HCT116 (cell line): ENCODE results near the gene TAOK3.

Experiments
- EGR1 ChIP-seq: IDR thresholded peaks from 2 replicates; pipeline ENCODE4 v1.6.1; 2012; ENCODE audit warnings: low read depth
- EZH2 ChIP-seq: fragments of 200-600 bp; sonication (generic); IDR thresholded peaks from 2 replicates; pipeline ENCODE4 v1.6.1; 2017; ENCODE audit warnings: antibody characterized with exemption, mixed run types
- POLR2A ChIP-seq: IDR thresholded peaks from 2 replicates; pipeline ENCODE4 v1.7.0; 2011; ENCODE audit warnings: borderline replicate concordance; ENCODE audit not compliant: insufficient read depth, insufficient read length; ENCODE audit errors: extremely low read depth
- POLR2AphosphoS5 ChIP-seq: IDR thresholded peaks from 2 replicates; pipeline ENCODE4 v1.6.1; 2011; ENCODE audit warnings: mild to moderate bottlenecking, low read depth, low read length, moderate library complexity
- RAD21 ChIP-seq: IDR thresholded peaks from 2 replicates; pipeline ENCODE4 v1.6.1; 2012; ENCODE audit warnings: low read depth, mild to moderate bottlenecking
- TCF7L2 ChIP-seq: IDR thresholded peaks from 2 replicates; pipeline ENCODE4 v1.7.0; 2011; ENCODE audit warnings: borderline replicate concordance, inconsistent platforms; ENCODE audit not compliant: insufficient read depth, insufficient read length; ENCODE audit errors: extremely low read depth
- TF ChIP-seq, protein P1 (sequence below), 3 experiments: fragments of 200-600 bp in 1 of 3; sonication (generic) in 1 of 3; IDR thresholded peaks in 2 of 3; conservative IDR thresholded peaks in 1 of 3; 2 replicates each; pipeline ENCODE4 v1.5.1; 2012 to 2017; ENCODE audit warnings: low read depth in 2 of 3, low read length in 2 of 3, antibody characterized with exemption in 1 of 3, borderline replicate concordance in 1 of 3, control low read depth in 1 of 3, mild to moderate bottlenecking in 1 of 3, mixed read lengths in 1 of 3, mixed run types in 1 of 3, moderate library complexity in 1 of 3; ENCODE audit not compliant: insufficient read depth in 1 of 3
- TF ChIP-seq, protein P2 (sequence below): IDR thresholded peaks from 2 replicates; pipeline ENCODE4 v1.6.1; 2012

DNA sequence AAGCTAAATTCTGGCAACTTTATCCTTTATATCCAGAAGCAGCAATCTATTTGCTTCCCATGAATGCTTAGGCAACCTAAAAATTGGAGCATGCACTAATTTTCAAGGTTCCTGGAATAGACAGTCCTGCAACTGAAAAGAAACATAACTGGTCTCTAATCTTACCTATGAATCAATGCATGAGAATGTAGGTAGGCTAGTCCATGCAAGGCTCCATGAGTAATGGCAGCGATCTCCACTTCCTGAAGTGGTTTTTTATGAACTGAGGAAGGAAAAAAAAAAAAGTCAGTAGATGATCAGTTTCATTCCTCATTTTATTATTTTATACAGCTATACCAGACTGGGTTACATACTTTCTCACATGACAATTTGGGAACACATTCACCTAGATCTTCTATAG is 134.8 kb downstream of the TAOK3 start:
- TF ChIP-seq, protein P1, sequence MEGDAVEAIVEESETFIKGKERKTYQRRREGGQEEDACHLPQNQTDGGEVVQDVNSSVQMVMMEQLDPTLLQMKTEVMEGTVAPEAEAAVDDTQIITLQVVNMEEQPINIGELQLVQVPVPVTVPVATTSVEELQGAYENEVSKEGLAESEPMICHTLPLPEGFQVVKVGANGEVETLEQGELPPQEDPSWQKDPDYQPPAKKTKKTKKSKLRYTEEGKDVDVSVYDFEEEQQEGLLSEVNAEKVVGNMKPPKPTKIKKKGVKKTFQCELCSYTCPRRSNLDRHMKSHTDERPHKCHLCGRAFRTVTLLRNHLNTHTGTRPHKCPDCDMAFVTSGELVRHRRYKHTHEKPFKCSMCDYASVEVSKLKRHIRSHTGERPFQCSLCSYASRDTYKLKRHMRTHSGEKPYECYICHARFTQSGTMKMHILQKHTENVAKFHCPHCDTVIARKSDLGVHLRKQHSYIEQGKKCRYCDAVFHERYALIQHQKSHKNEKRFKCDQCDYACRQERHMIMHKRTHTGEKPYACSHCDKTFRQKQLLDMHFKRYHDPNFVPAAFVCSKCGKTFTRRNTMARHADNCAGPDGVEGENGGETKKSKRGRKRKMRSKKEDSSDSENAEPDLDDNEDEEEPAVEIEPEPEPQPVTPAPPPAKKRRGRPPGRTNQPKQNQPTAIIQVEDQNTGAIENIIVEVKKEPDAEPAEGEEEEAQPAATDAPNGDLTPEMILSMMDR (IDR thresholded peaks at IDR 0.05 in 2 of 3, conservative IDR thresholded peaks at IDR 0.05 in 1 of 3; ENCODE audit: borderline replicate concordance in 1 of 3, insufficient read depth in 1 of 3, low read depth in 2 of 3, low read length in 2 of 3), result no peak
- TF ChIP-seq TCF7L2 (no peak), POLR2A (no peak), EZH2 (no peak), POLR2AphosphoS5 (no peak), EGR1 (no peak), RAD21 (no peak)
- TF ChIP-seq, protein P2, sequence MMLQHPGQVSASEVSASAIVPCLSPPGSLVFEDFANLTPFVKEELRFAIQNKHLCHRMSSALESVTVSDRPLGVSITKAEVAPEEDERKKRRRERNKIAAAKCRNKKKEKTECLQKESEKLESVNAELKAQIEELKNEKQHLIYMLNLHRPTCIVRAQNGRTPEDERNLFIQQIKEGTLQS, result no peak
